H1 (cell line): ENCODE measurements around the gene SLCO2A1. TPM values are rescaled to one million over a fixed set of nuclear protein-coding genes. Genes with fewer than 3 reads are reported as not detected.

Experiments
- CTCF ChIA-PET: fragments of 300-600 bp; sonication (Branson Sonifier 250); formaldehyde crosslinking; loops from one replicate; lab custom pipeline; 2021; ENCODE audit not compliant: partially characterized antibody; lab: Charles Lee
- POLR2A ChIA-PET: fragments of 300-600 bp; sonication (Branson Sonifier 250); formaldehyde crosslinking; loops from one replicate; lab custom pipeline; 2021; ENCODE audit warnings: inconsistent platforms; ENCODE audit not compliant: partially characterized antibody; lab: Charles Lee
- DNase-seq, 2 experiments: peaks; one replicate each; pipeline versions ENCODE4 v3.0.0 to v3.0.0-alpha.2; 2010 to 2022; ENCODE audit warnings: low spot score in 2 of 2, low read depth in 1 of 2, mixed read lengths in 1 of 2
- FAIRE-seq: peaks from 2 replicates; lab custom pipeline; 2011; peaks lifted over from hg19 to GRCh38; lab: Jason Lieb, UNC
- H2AFZ ChIP-seq: 2 replicates; pipeline ENCODE4 v1.8.1; 2012; ENCODE audit warnings: low read length, inconsistent platforms
- H2AK5ac ChIP-seq: 2 replicates; pipeline ENCODE4 v1.6.1; 2013; ENCODE audit warnings: low read depth, low read length
- H2BK120ac ChIP-seq: replicated peaks from 2 replicates; pipeline ENCODE3; 2013; ENCODE audit warnings: low read depth, low read length, inconsistent platforms
- H2BK12ac ChIP-seq: 2 replicates; pipeline ENCODE4 v1.6.1; 2013; ENCODE audit warnings: low read depth, low read length
- H2BK15ac ChIP-seq: 2 replicates; pipeline ENCODE4 v1.6.1; 2013; ENCODE audit warnings: low read length
- H2BK20ac ChIP-seq: 2 replicates; pipeline ENCODE4 v1.6.1; 2013; ENCODE audit warnings: low read length
- H2BK5ac ChIP-seq: 2 replicates; pipeline ENCODE4 v1.6.1; 2013; ENCODE audit warnings: low read depth, low read length
- H3K14ac ChIP-seq: 2 replicates; pipeline ENCODE4 v1.6.1; 2013; ENCODE audit warnings: inconsistent platforms; ENCODE audit not compliant: insufficient read length
- H3K18ac ChIP-seq: 2 replicates; pipeline ENCODE4 v1.6.1; 2013; ENCODE audit warnings: low read length; ENCODE audit errors: extremely low read depth
- H3K23ac ChIP-seq: 2 replicates; pipeline ENCODE4 v1.6.1; 2013; ENCODE audit warnings: inconsistent platforms; ENCODE audit not compliant: insufficient read length
- H3K23me2 ChIP-seq: 2 replicates; pipeline ENCODE4 v1.6.1; 2013; ENCODE audit warnings: low read depth, low read length
- H3K27ac ChIP-seq: 2 replicates; pipeline ENCODE4 v1.6.1; 2011; ENCODE audit warnings: low read depth, low read length, inconsistent platforms
- H3K27me3 ChIP-seq, 4 experiments: replicated peaks in 1 of 4; 1 replicate in 1 of 4; 2 replicates in 3 of 4; pipeline versions ENCODE4 v1.6.1 to v1.8.1; 2011 to 2013; ENCODE audit warnings: low read length in 3 of 4, mild to moderate bottlenecking in 3 of 4, inconsistent platforms in 2 of 4, mixed read lengths in 2 of 4, moderate library complexity in 1 of 4; ENCODE audit not compliant: control insufficient read depth in 3 of 4, insufficient read depth in 3 of 4; ENCODE audit errors: extremely low read depth in 1 of 4
- H3K36me3 ChIP-seq, 4 experiments: 2 replicates each; pipeline versions ENCODE4 v1.6.1 to v1.8.1; 2011 to 2013; ENCODE audit warnings: mild to moderate bottlenecking in 4 of 4, low read length in 3 of 4, moderate library complexity in 2 of 4, control low read depth in 1 of 4, inconsistent platforms in 1 of 4; ENCODE audit not compliant: insufficient read depth in 4 of 4, control insufficient read depth in 2 of 4
- H3K4ac ChIP-seq: replicated peaks from 2 replicates; pipeline ENCODE3; 2013; ENCODE audit warnings: low read length, low read depth, mixed read lengths, inconsistent platforms; ENCODE audit not compliant: insufficient read length
- H3K4me1 ChIP-seq, 4 experiments: replicated peaks in 1 of 4; 1 replicate in 1 of 4; 2 replicates in 3 of 4; pipeline versions ENCODE4 v1.6.1 to v1.8.1; 2011 to 2013; ENCODE audit warnings: low read length in 3 of 4, inconsistent platforms in 2 of 4, mixed read lengths in 1 of 4; ENCODE audit not compliant: insufficient read depth in 4 of 4, control insufficient read depth in 3 of 4
- H3K4me2 ChIP-seq, 2 experiments: 2 replicates each; pipeline versions ENCODE4 v1.6.1 to v1.8.1; 2011 to 2013; ENCODE audit warnings: low read depth in 2 of 2, low read length in 2 of 2, control low read depth in 1 of 2, inconsistent platforms in 1 of 2, mild to moderate bottlenecking in 1 of 2; ENCODE audit not compliant: insufficient read depth in 1 of 2
- H3K4me3 ChIP-seq, 4 experiments: fragments of 200-600, 300-600 bp in 1 of 4; sonication (generic), shearing (Covaris generic), sonication (Bioruptor Twin) in 1 of 4; 2 replicates each; pipeline versions ENCODE4 v1.5.1 to v1.8.1; 2011 to 2016; ENCODE audit warnings: low read length in 4 of 4, low read depth in 3 of 4, control low read depth in 2 of 4, inconsistent platforms in 2 of 4, mild to moderate bottlenecking in 2 of 4, mixed read lengths in 1 of 4, moderate library complexity in 1 of 4; ENCODE audit not compliant: insufficient read depth in 2 of 4; ENCODE audit errors: extremely low read depth in 1 of 4
- H3K56ac ChIP-seq: replicated peaks from 2 replicates; pipeline ENCODE3; 2013; ENCODE audit warnings: low read depth, mild to moderate bottlenecking, mixed read lengths, low read length, inconsistent platforms; ENCODE audit not compliant: insufficient read length
- H3K79me1 ChIP-seq: 2 replicates; pipeline ENCODE4 v1.6.1; 2013; ENCODE audit warnings: low read depth, low read length, control low read depth
- H3K79me2 ChIP-seq, 2 experiments: 2 replicates each; pipeline versions ENCODE4 v1.6.1 to v1.8.1; 2012 to 2013; ENCODE audit warnings: low read length in 2 of 2, mild to moderate bottlenecking in 2 of 2, inconsistent platforms in 1 of 2; ENCODE audit not compliant: insufficient read depth in 2 of 2, control insufficient read depth in 1 of 2
- H3K9ac ChIP-seq, 4 experiments: replicated peaks in 1 of 4; 1 replicate in 1 of 4; 2 replicates in 3 of 4; pipeline versions ENCODE4 v1.6.1 to v1.8.1; 2011 to 2013; ENCODE audit warnings: low read depth in 3 of 4, low read length in 3 of 4, control low read depth in 2 of 4, mild to moderate bottlenecking in 2 of 4, moderate library complexity in 2 of 4, inconsistent platforms in 1 of 4; ENCODE audit errors: extremely low read depth in 1 of 4
- H3K9me3 ChIP-seq, 2 experiments: 2 replicates each; pipeline versions ENCODE4 v1.6.1 to v1.8.1; 2012 to 2013; ENCODE audit warnings: mild to moderate bottlenecking in 2 of 2, moderate library complexity in 2 of 2, control low read depth in 1 of 2, inconsistent platforms in 1 of 2, low read depth in 1 of 2, low read length in 1 of 2, mixed read lengths in 1 of 2; ENCODE audit not compliant: insufficient read depth in 2 of 2
- H4K20me1 ChIP-seq, 2 experiments: replicated peaks in 1 of 2; 2 replicates each; pipeline versions ENCODE3 to v1.8.1; 2011 to 2013; ENCODE audit warnings: inconsistent platforms in 2 of 2, low read length in 2 of 2, mild to moderate bottlenecking in 1 of 2; ENCODE audit not compliant: insufficient read depth in 2 of 2, control insufficient read depth in 1 of 2
- H4K5ac ChIP-seq: 2 replicates; pipeline ENCODE4 v1.6.1; 2013; ENCODE audit warnings: low read length, low read depth, mixed read lengths, inconsistent platforms; ENCODE audit not compliant: insufficient read length
- H4K8ac ChIP-seq: 2 replicates; pipeline ENCODE4 v1.8.0; 2013; ENCODE audit warnings: mild to moderate bottlenecking, moderate library complexity, low read length, inconsistent platforms; ENCODE audit not compliant: insufficient read depth; ENCODE audit errors: extremely low read depth
- H4K91ac ChIP-seq: replicated peaks from 2 replicates; pipeline ENCODE3; 2013; ENCODE audit warnings: low read length, mixed read lengths, inconsistent platforms; ENCODE audit not compliant: insufficient read length
- CBX8 ChIP-seq: fragments of 300-800, 300-1000 bp; sonication (generic); IDR thresholded peaks from 2 replicates; pipeline ENCODE4 v1.7.1; 2016; ENCODE audit warnings: low read depth, low read length, borderline replicate concordance
- CHD2 ChIP-seq: IDR thresholded peaks from 2 replicates; pipeline ENCODE4 v1.6.1; 2012; ENCODE audit warnings: low read length, improper control_type of control experiment
- HDAC2 ChIP-seq, 2 experiments: fragments of 300-600 bp in 1 of 2; sonication (generic) in 1 of 2; IDR thresholded peaks; 2 replicates each; pipeline ENCODE4 v1.6.1; 2011 to 2012; ENCODE audit warnings: low read depth in 2 of 2, low read length in 2 of 2, mild to moderate bottlenecking in 2 of 2, moderate library complexity in 2 of 2, borderline replicate concordance in 1 of 2, inconsistent platforms in 1 of 2
- RBBP5 ChIP-seq: IDR thresholded peaks from 2 replicates; pipeline ENCODE4 v1.7.1; 2012; ENCODE audit warnings: low read depth, mild to moderate bottlenecking, inconsistent platforms, low read length, moderate library complexity, borderline replicate concordance
- TCF12 ChIP-seq: IDR thresholded peaks from 2 replicates; pipeline ENCODE4 v1.6.1; 2011; ENCODE audit warnings: low read depth, mild to moderate bottlenecking, low read length
- WGBS, 2 experiments: shearing (Covaris generic) in 1 of 2; methylation state at CpG; one replicate each; pipeline versions ENCODE4 v1.1.6 to v1.1.7; 2013 to 2015; ENCODE audit warnings: low lambda C conversion rate in 2 of 2, mixed read lengths in 2 of 2, inconsistent platforms in 1 of 2, low coverage in 1 of 2, missing lambda C conversion rate in 1 of 2; ENCODE audit not compliant: insufficient replicate concordance in 2 of 2, insufficient coverage in 1 of 2, insufficient read length in 1 of 2; ENCODE audit errors: extremely low coverage in 1 of 2, missing lambda C conversion rate in 1 of 2; 5-methylcytosine and 5-hydroxymethylcytosine counted together
- polyA plus RNA-seq, 7 experiments: library from polyadenylated mRNA; depleted of rRNA in 3 of 7; stranded (reverse) in 5 of 7; unstranded in 2 of 7; fragments of >200 nt in 5 of 7; fragments of 200-250 nt in 2 of 7; gene quantifications; 1 replicate in 5 of 7; 2 replicates in 1 of 7; 4 replicates in 1 of 7; pipeline versions ENCODE4 v1.2.1 to v1.2.3, GENCODE V29; 2011 to 2013; ENCODE audit warnings: missing spikeins in 2 of 7, mixed read lengths in 2 of 7
- total RNA-seq: library from RNA; stranded (reverse); fragmentation: NEBNext Ultra II Directional; extraction: Animal tissue kit (Norgen Biotek cat#: 25700); gene quantifications from 2 replicates; pipeline ENCODE4 v1.2.1, GENCODE V29; 2021

The SLCO2A1 gene
- total and polyA plus RNA-seq, 2 of the 8 experiments (the other 6 are each of a cell fraction or from before 2014, with no cell fraction given), result 1.1 to 2.3 TPM

GRCh38 chr3:133901847-133902246 lies 127.9 kb downstream of the SLCO2A1 start:
- Histone ChIP-seq H3K18ac (no peak overlapping the region), H3K14ac (no peak overlapping the region), H3K4me2 (no peak overlapping the region), H2AK5ac (no peak overlapping the region), H4K91ac (no peak overlapping the region), H3K79me1 (no peaks in the 10 kb centered on the region), H4K5ac (no peak overlapping the region), H3K23me2 (no peaks in the 10 kb centered on the region), H3K4me3 (no peak overlapping the region), H3K27me3 (peaks cover 4 to 12% (median 8%) of the 10 kb centered on the region in 4 experiments), H2BK12ac (no peak overlapping the region), H3K9me3 (no peaks in the 10 kb centered on the region; a peak in 1 of 4 replicates), H2BK20ac (no peak overlapping the region), H3K9ac (no peak overlapping the region), H3K56ac (no peak overlapping the region), H3K79me2 (no peaks in the 10 kb centered on the region), H2BK120ac (no peak overlapping the region), H3K4ac (no peak overlapping the region), H4K20me1 (no peaks in the 10 kb centered on the region), H3K4me1 (no peaks in the 10 kb centered on the region), H2AFZ (no peak overlapping the region), H3K23ac (no peak overlapping the region), H3K36me3 (no peaks in the 10 kb centered on the region), H2BK15ac (no peak overlapping the region), H2BK5ac (no peak overlapping the region), H3K27ac (no peak overlapping the region), H4K8ac (no peak overlapping the region)
- DNase-seq (no peak), FAIRE-seq (no peak)
- TF ChIP-seq HDAC2 (IDR thresholded peaks at IDR 0.05; ENCODE audit: borderline replicate concordance in 1 of 2, low read depth in 2 of 2, low read length in 2 of 2) (no peak), TCF12 (no peak), RBBP5 (no peak), CBX8 (no peak), CHD2 (no peak)
- CTCF ChIA-PET, result interaction anchor here (0.6 to 1.5 kb wide), 11 partner anchors 8 to 737 kb away, joined by 3 to 9 read pairs (median 3); no protein-coding TSS in a partner anchor
- 88% methylated on average over 5 of the region's 5 CpGs; no CpG with 5 or more reads in 1 of the 2 experiments for WGBS, 2 experiments
- POLR2A ChIA-PET, result no interaction called here
